ENCODE data around the gene RBM17. TPM values are rescaled to one million over a fixed set of nuclear protein-coding genes. Genes with fewer than 3 reads are reported as not detected.

Gene RBM17
- total RNA-seq, 3 donors from 2014 or later (not counting 1 experiment from before 2014, with no cell fraction given): 120 to 147 (median 147) TPM

Other genes starting within 250 kb of the RBM17 start
- gene ANKRD16, start 199.1 kb upstream of the RBM17 start, total RNA-seq: 1 to 10 TPM; 2.6 to 3.1 (median 3.0) TPM
- 10 to 100 TPM; 49.3 to 64.9 (median 62.7) TPM for gene FBH1, start 198.8 kb upstream of the RBM17 start, total RNA-seq
- 10 to 100 TPM; 10.7 to 11.8 (median 11.3) TPM for gene IL15RA, start 111.5 kb upstream of the RBM17 start, total RNA-seq
- 10 to 100 TPM in 1 of 3 donors, 1 to 10 TPM in 2; 3.4 to 11.2 (median 3.7) TPM for gene IL2RA, start 26.7 kb upstream of the RBM17 start, total RNA-seq
- 10 to 100 TPM; 33.4 to 59.7 (median 39.0) TPM for gene PFKFB3, start 113.9 kb downstream of the RBM17 start, total RNA-seq

Data from natural killer cell (primary cell).